Neural cell (in vitro differentiated cells): Measurements from ENCODE around the gene PLEKHG7. TPM values are rescaled to one million over a fixed set of nuclear protein-coding genes. Genes with fewer than 3 reads are reported as not detected.

Experiments used
- H2AFZ ChIP-seq: fragments of 200-600, 300-800 bp; sonication (generic), shearing (Covaris generic); 2 replicates; pipeline ENCODE4 v1.6.0; 2014; ENCODE audit warnings: low read depth, mild to moderate bottlenecking, antibody characterized with exemption, low read length, moderate library complexity
- H3F3A ChIP-seq: fragments of 200-600 bp; shearing (Covaris generic); 2 replicates; pipeline ENCODE4 v1.6.1; 2016; ENCODE audit warnings: mild to moderate bottlenecking, moderate library complexity, mixed read lengths, antibody characterized with exemption, low read length; ENCODE audit not compliant: insufficient read depth, poor library complexity, severe bottlenecking
- H3K27ac ChIP-seq: fragments of 200-600, 300-800 bp; sonication (generic), shearing (Covaris generic); 2 replicates; pipeline ENCODE4 v1.5.1; 2014; ENCODE audit warnings: mild to moderate bottlenecking, low read length, moderate library complexity
- H3K27me3 ChIP-seq: fragments of 300-800, 200-600 bp; sonication (generic), shearing (Covaris generic); 2 replicates; pipeline ENCODE4 v1.6.0; 2014; ENCODE audit warnings: mild to moderate bottlenecking, low read depth, low read length, moderate library complexity; ENCODE audit not compliant: insufficient read depth
- H3K36me3 ChIP-seq: fragments of 300-800, 200-600 bp; sonication (generic), shearing (Covaris generic); 2 replicates; pipeline ENCODE4 v1.5.1; 2014; ENCODE audit warnings: mild to moderate bottlenecking, antibody characterized with exemption, low read length, moderate library complexity; ENCODE audit not compliant: insufficient read depth
- H3K4me2 ChIP-seq: fragments of 300-800, 200-600 bp; sonication (generic), shearing (Covaris generic); 2 replicates; pipeline ENCODE4 v1.6.0; 2014; ENCODE audit warnings: mild to moderate bottlenecking, low read length
- H3K4me3 ChIP-seq: fragments of 300-800, 200-600 bp; sonication (generic), shearing (Covaris generic); 2 replicates; pipeline ENCODE4 v1.5.1; 2014; ENCODE audit warnings: mild to moderate bottlenecking, low read length, moderate library complexity
- H3K79me2 ChIP-seq: fragments of 200-600 bp; shearing (Covaris generic); replicated peaks from 2 replicates; pipeline ENCODE4 v1.6.0; 2014; ENCODE audit warnings: mild to moderate bottlenecking, low read length, moderate library complexity; ENCODE audit not compliant: insufficient read depth
- H3K9ac ChIP-seq: fragments of 300-800, 200-600 bp; sonication (generic), shearing (Covaris generic); 2 replicates; pipeline ENCODE4 v1.6.1; 2016; ENCODE audit warnings: mild to moderate bottlenecking, low read length, mixed read lengths
- H3K9me2 ChIP-seq: fragments of 200-600 bp; shearing (Covaris generic); 2 replicates; pipeline ENCODE4 v1.6.1; 2016; ENCODE audit warnings: mild to moderate bottlenecking, low read length, mixed read lengths; ENCODE audit not compliant: insufficient read depth
- H3K9me3 ChIP-seq: fragments of 200-600, 300-800 bp; sonication (generic), shearing (Covaris generic); 2 replicates; pipeline ENCODE4 v1.6.1; 2016; ENCODE audit warnings: mild to moderate bottlenecking, mixed run types, low read length, moderate library complexity, mixed read lengths
- H4K20me1 ChIP-seq: fragments of 200-600 bp; shearing (Covaris generic); 2 replicates; pipeline ENCODE4 v1.6.1; 2016; ENCODE audit warnings: mild to moderate bottlenecking, mixed run types; ENCODE audit not compliant: insufficient read depth
- EP300 ChIP-seq: fragments of 450-650 bp; conservative IDR thresholded peaks from 2 replicates; pipeline ENCODE4 v1.6.1; 2014; ENCODE audit warnings: antibody characterized with exemption, mild to moderate bottlenecking, moderate library complexity; ENCODE audit not compliant: poor library complexity, severe bottlenecking
- EZH2 ChIP-seq: fragments of 200-600, 300-800 bp; shearing (Covaris generic), sonication (generic); IDR thresholded peaks from 2 replicates; pipeline ENCODE4 v1.6.1; 2014; ENCODE audit warnings: antibody characterized with exemption, low read length, borderline replicate concordance, mild to moderate bottlenecking; ENCODE audit not compliant: insufficient read depth, poor library complexity, severe bottlenecking
- MXI1 ChIP-seq: fragments of 450-650 bp; conservative IDR thresholded peaks from 2 replicates; pipeline ENCODE4 v1.6.1; 2014; ENCODE audit warnings: antibody characterized with exemption, mild to moderate bottlenecking; ENCODE audit not compliant: poor library complexity, severe bottlenecking
- POLR2AphosphoS5 ChIP-seq: IDR thresholded peaks from 2 replicates; pipeline ENCODE4 v1.6.1; 2012
- RAD21 ChIP-seq: fragments of 450-650 bp; conservative IDR thresholded peaks from 2 replicates; pipeline ENCODE4 v1.6.1; 2014; ENCODE audit warnings: antibody characterized with exemption, mild to moderate bottlenecking, moderate library complexity
- SMC3 ChIP-seq: fragments of 450-650 bp; conservative IDR thresholded peaks from 2 replicates; pipeline ENCODE4 v1.6.1; 2014; ENCODE audit warnings: antibody characterized with exemption, mild to moderate bottlenecking, moderate library complexity; ENCODE audit not compliant: poor library complexity
- TAF1 ChIP-seq: IDR thresholded peaks from 2 replicates; pipeline ENCODE4 v1.6.1; 2012; ENCODE audit warnings: low read depth
- polyA plus RNA-seq: library from polyadenylated mRNA; depleted of rRNA; stranded (reverse); fragments of >200 nt; gene quantifications from 2 replicates; pipeline ENCODE4 v1.2.3, GENCODE V29; 2014
- TF ChIP-seq, protein P1 (sequence below): fragments of 450-650 bp; IDR thresholded peaks from 2 replicates; pipeline ENCODE4 v1.5.1; 2014; ENCODE audit warnings: antibody characterized with exemption, mild to moderate bottlenecking, moderate library complexity; ENCODE audit not compliant: poor library complexity, severe bottlenecking
- TF ChIP-seq, protein P2 (sequence below): IDR thresholded peaks from 2 replicates; pipeline ENCODE4 v1.6.1; 2012; ENCODE audit warnings: borderline replicate concordance

The PLEKHG7 gene
- polyA plus RNA-seq, 1 donor from 2014 or later, result not detected

DNA sequence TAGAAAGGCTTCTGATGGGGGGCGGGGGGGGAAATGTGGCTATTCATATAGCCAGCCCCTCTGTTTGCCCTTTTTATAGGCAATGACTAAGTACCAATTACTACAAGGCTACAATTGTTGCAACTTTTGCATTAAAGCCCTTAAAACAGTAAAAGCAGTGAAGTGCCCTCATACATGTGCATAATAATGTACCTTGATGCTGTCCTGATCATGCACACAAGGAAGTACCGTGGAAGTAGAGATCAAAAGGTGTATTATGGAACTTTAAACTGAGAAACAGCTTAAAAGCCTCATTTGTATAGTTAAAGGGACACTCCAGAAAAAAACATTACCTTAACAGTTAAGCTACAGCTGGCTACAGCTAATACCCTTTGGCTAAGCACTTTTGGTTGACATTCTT, 111.8 kb downstream of the PLEKHG7 start:
- Histone ChIP-seq H3K27me3 (no peaks in the 10 kb centered on the region), H3K27ac (no peak overlapping the region), H3K9ac (no peak overlapping the region), H3K9me2 (no peaks in the 10 kb centered on the region), H2AFZ (no peak overlapping the region), H3F3A (no peaks in the 10 kb centered on the region), H4K20me1 (no peaks in the 10 kb centered on the region), H3K4me2 (no peak overlapping the region), H3K9me3 (no peaks in the 10 kb centered on the region), H3K36me3 (peaks cover 5% of the 10 kb centered on the region), H3K4me3 (no peak overlapping the region), H3K79me2 (peaks cover 4% of the 10 kb centered on the region)
- no peak for TF ChIP-seq SMC3
- TF ChIP-seq RAD21, result no peak
- TF ChIP-seq, protein P1, sequence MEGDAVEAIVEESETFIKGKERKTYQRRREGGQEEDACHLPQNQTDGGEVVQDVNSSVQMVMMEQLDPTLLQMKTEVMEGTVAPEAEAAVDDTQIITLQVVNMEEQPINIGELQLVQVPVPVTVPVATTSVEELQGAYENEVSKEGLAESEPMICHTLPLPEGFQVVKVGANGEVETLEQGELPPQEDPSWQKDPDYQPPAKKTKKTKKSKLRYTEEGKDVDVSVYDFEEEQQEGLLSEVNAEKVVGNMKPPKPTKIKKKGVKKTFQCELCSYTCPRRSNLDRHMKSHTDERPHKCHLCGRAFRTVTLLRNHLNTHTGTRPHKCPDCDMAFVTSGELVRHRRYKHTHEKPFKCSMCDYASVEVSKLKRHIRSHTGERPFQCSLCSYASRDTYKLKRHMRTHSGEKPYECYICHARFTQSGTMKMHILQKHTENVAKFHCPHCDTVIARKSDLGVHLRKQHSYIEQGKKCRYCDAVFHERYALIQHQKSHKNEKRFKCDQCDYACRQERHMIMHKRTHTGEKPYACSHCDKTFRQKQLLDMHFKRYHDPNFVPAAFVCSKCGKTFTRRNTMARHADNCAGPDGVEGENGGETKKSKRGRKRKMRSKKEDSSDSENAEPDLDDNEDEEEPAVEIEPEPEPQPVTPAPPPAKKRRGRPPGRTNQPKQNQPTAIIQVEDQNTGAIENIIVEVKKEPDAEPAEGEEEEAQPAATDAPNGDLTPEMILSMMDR, result no peak
- TF ChIP-seq, protein P2, sequence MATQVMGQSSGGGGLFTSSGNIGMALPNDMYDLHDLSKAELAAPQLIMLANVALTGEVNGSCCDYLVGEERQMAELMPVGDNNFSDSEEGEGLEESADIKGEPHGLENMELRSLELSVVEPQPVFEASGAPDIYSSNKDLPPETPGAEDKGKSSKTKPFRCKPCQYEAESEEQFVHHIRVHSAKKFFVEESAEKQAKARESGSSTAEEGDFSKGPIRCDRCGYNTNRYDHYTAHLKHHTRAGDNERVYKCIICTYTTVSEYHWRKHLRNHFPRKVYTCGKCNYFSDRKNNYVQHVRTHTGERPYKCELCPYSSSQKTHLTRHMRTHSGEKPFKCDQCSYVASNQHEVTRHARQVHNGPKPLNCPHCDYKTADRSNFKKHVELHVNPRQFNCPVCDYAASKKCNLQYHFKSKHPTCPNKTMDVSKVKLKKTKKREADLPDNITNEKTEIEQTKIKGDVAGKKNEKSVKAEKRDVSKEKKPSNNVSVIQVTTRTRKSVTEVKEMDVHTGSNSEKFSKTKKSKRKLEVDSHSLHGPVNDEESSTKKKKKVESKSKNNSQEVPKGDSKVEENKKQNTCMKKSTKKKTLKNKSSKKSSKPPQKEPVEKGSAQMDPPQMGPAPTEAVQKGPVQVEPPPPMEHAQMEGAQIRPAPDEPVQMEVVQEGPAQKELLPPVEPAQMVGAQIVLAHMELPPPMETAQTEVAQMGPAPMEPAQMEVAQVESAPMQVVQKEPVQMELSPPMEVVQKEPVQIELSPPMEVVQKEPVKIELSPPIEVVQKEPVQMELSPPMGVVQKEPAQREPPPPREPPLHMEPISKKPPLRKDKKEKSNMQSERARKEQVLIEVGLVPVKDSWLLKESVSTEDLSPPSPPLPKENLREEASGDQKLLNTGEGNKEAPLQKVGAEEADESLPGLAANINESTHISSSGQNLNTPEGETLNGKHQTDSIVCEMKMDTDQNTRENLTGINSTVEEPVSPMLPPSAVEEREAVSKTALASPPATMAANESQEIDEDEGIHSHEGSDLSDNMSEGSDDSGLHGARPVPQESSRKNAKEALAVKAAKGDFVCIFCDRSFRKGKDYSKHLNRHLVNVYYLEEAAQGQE, result no peak
- TF ChIP-seq MXI1, result no peak
- no peak for TF ChIP-seq EZH2
- no peak for TF ChIP-seq POLR2AphosphoS5
- TF ChIP-seq EP300, result no peak
- no peak for TF ChIP-seq TAF1

DNA sequence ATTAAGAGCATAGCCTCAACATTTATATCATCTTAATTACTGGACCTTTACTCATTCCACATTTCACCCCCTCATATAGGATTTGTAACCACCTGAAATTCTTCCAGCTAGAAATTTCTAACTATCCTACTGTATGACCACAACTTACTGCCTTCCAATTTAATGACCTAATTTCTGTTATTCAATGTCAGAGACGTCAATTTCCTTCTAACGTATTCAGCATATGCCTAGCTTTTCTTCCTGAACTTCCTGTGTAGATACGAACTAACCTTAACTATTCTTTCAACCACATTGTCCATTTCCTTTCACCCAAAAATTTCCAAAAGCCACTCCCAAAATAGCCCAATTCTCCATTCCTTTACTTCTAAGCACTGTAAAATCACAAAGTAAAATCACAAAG, 118.4 kb downstream of the PLEKHG7 start:
- Histone ChIP-seq H3K36me3 (peaks cover 5% of the 10 kb centered on the region), H3K9me3 (no peaks in the 10 kb centered on the region), H3K4me3 (no peak overlapping the region), H2AFZ (no peak overlapping the region), H3K4me2 (no peak overlapping the region), H3K9me2 (no peaks in the 10 kb centered on the region), H3K79me2 (peaks cover 4% of the 10 kb centered on the region), H3K27ac (no peak overlapping the region), H4K20me1 (no peaks in the 10 kb centered on the region), H3F3A (no peaks in the 10 kb centered on the region), H3K27me3 (no peaks in the 10 kb centered on the region), H3K9ac (no peak overlapping the region)
- TF ChIP-seq EZH2 (no peak), EP300 (no peak), SMC3 (no peak), POLR2AphosphoS5 (no peak), TAF1 (no peak), RAD21 (no peak), MXI1 (no peak)
- TF ChIP-seq, protein P2, result no peak
- TF ChIP-seq, protein P1, result no peak
